Stimulated activated CD8-positive, alpha-beta memory T cell treated with anti-CD3 and anti-CD28 coated beads, Interleukin-4, amount 100 ng/mL, for 48 hours (primary cell): Measurements from ENCODE around the gene HJURP.
"Not testable (repeated sequence)": the region's sequence is repeated elsewhere in the genome, so short reads cannot be mapped to it uniquely, and the experiment has no call there.

Source experiments
- DNase-seq: peaks from one replicate; pipeline ENCODE4 v3.0.0-alpha.2; 2020

HJURP gene

GRCh38 chr2:233854241-233854981 is at the start of gene HJURP:
Gene HJURP (minus strand): TSS chr2:233854535. CDS start chr2:233854500, 35 bp downstream.
- peak; percentile 94 for DNase-seq

GRCh38 chr2:233901884-233902283 is 47.5 kb upstream of the HJURP start:
- no peak for DNase-seq

- DNase-seq: no peak
Observed at GRCh38 chr2:233901367-233901766, 47.0 kb upstream of the HJURP start.

GRCh38 chr2:233896253-233896652 is 41.9 kb upstream of the HJURP start:
- DNase-seq: not testable (repeated sequence)

GRCh38 chr2:233892793-233893192 is 38.5 kb upstream of the HJURP start:
- DNase-seq: no peak

GRCh38 chr2:233882353-233882752 is 28.0 kb upstream of the HJURP start:
- no peak for DNase-seq

GRCh38 chr2:233872125-233872524 is 17.8 kb upstream of the HJURP start:
- not testable (repeated sequence) for DNase-seq

- DNase-seq: no peak
Observed at GRCh38 chr2:233871432-233871831, 17.1 kb upstream of the HJURP start.

- DNase-seq: peak; percentile 61
Observed at GRCh38 chr2:233867993-233868532, 13.7 kb upstream of the HJURP start, which contains the start of gene MSL3B. Gene MSL3B (minus strand): TSS chr2:233868386.

GRCh38 chr2:233866479-233866878 is 12.1 kb upstream of the HJURP start:
- no peak for DNase-seq

- no peak for DNase-seq
Observed at GRCh38 chr2:233865838-233866237, 11.5 kb upstream of the HJURP start.

- no peak for DNase-seq
Observed at GRCh38 chr2:233862261-233862768, 8.0 kb upstream of the HJURP start.

GRCh38 chr2:233858331-233858730 is 4.0 kb upstream of the HJURP start:
- DNase-seq: no peak

- peak; percentile 83 for DNase-seq
Observed at GRCh38 chr2:233857511-233858141, 3.3 kb upstream of the HJURP start.

GRCh38 chr2:233856184-233856583 is 1.8 kb upstream of the HJURP start:
- DNase-seq: no peak

GRCh38 chr2:233855345-233855744 is 1.0 kb upstream of the HJURP start:
- DNase-seq: no peak

GRCh38 chr2:233853883-233854240 is 473 bp downstream of the HJURP start:
- no peak for DNase-seq

GRCh38 chr2:233853353-233853752 is 982 bp downstream of the HJURP start:
- no peak for DNase-seq

GRCh38 chr2:233852056-233852455 is 2.3 kb downstream of the HJURP start:
- DNase-seq: no peak

- no peak for DNase-seq
Observed at GRCh38 chr2:233851169-233851568, 3.2 kb downstream of the HJURP start.

- DNase-seq: no peak
Observed at GRCh38 chr2:233850745-233851144, 3.6 kb downstream of the HJURP start.

- no peak for DNase-seq
Observed at GRCh38 chr2:233849607-233850271, 4.6 kb downstream of the HJURP start.

- no peak for DNase-seq
Observed at GRCh38 chr2:233848276-233848675, 6.1 kb downstream of the HJURP start.
